ENCODE measurements around the gene PRSS2. TPM values are rescaled to one million over a fixed set of nuclear protein-coding genes. Genes with fewer than 3 reads are reported as not detected.
A peak's percentile ranks its signal among the peaks of the same experiment; 100 is the strongest.

Gene PRSS2
- total RNA-seq, 4 donors from 2014 or later = not detected

- intact Hi-C loops (cut with DNase I; ENCODE audit: low total_unique reads) = no loop called here
These were observed 26.9 kb downstream of the PRSS2 start for GRCh38 chr7:142797391-142798377.

GRCh38 chr7:142798451-142799436, 28.0 kb downstream of the PRSS2 start:
- DNase-seq = no peak
- Histone ChIP-seq H3K4me1 (peaks cover 0 to 17% (median 8%) of the 10 kb centered on the region in 4 donors), H3K36me3 (no peaks in the 10 kb centered on the region), H3K27me3 (peaks cover 59% of the 10 kb centered on the region), H3K4me3 (peak overlapping the region in 2 of 4 donors; percentile 29 to 44), H3K9me3 (no peaks in the 10 kb centered on the region), H3K27ac (peak overlapping the region; percentile 46 to 73 (median 62))
- intact Hi-C loops (cut with DNase I; ENCODE audit: low total_unique reads) (no loop called here), in situ Hi-C loops (cut with MboI; ENCODE audit: low pct_ligation_motif_present in 1 of 4, low pct_unique_long_range_greater_than_20kb in 1 of 4, low sequenced_read_pairs in 3 of 4) (loop anchor here in 1 of 4 donors (25.0 kb wide), 1 partner anchor 161 kb away; no protein-coding TSS in a partner anchor)
- 73 to 80% methylated on average over 7 to 11 of the region's 11 CpGs for WGBS, 2 donors (ENCODE audit: low coverage in 1 of 2)
- TF ChIP-seq EP300 (IDR thresholded peaks at IDR 0.05; ENCODE audit: low read depth) (no peak), CTCF (IDR thresholded peaks at IDR 0.05) (no peak), POLR2A (IDR thresholded peaks at IDR 0.05) (no peak)

More at GRCh38 chr7:142797391-142798377, 26.9 kb downstream of the PRSS2 start:
- Histone ChIP-seq H3K9me3 (no peaks in the 10 kb centered on the region), H3K4me3 (peak overlapping the region; percentile 4 to 44 (median 18)), H3K27ac (peak overlapping the region; percentile 46 to 73 (median 62)), H3K4me1 (peaks cover 0 to 17% (median 8%) of the 10 kb centered on the region in 4 donors), H3K36me3 (no peaks in the 10 kb centered on the region), H3K27me3 (peaks cover 59% of the 10 kb centered on the region)
- in situ Hi-C loops (cut with MboI; ENCODE audit: low pct_ligation_motif_present in 1 of 4, low pct_unique_long_range_greater_than_20kb in 1 of 4, low sequenced_read_pairs in 3 of 4) = loop anchor here in 1 of 4 donors (25.0 kb wide), 1 partner anchor 160 kb away; no protein-coding TSS in a partner anchor
- TF ChIP-seq POLR2AphosphoS5 (IDR thresholded peaks at IDR 0.05) = no peak
- TF ChIP-seq CTCF (IDR thresholded peaks at IDR 0.05) = no peak
- TF ChIP-seq POLR2A (IDR thresholded peaks at IDR 0.05) = no peak
- no peak for TF ChIP-seq EP300 (IDR thresholded peaks at IDR 0.05; ENCODE audit: low read depth)
- DNase-seq = no peak
- 8% methylated on average over 13 to 22 of the region's 33 CpGs for WGBS, 2 donors (ENCODE audit: low coverage in 1 of 2)

GRCh38 chr7:142799437-142799835, 28.7 kb downstream of the PRSS2 start:
- Histone ChIP-seq H3K4me3 (peak overlapping the region in 1 of 4 donors; percentile 0), H3K36me3 (no peaks in the 10 kb centered on the region), H3K27me3 (peaks cover 59% of the 10 kb centered on the region), H3K27ac (peak overlapping the region; percentile 13 to 73 (median 52)), H3K9me3 (no peaks in the 10 kb centered on the region), H3K4me1 (peaks cover 0 to 17% (median 8%) of the 10 kb centered on the region in 4 donors)
- DNase-seq = no peak
- in situ Hi-C loops (cut with MboI; ENCODE audit: low pct_ligation_motif_present in 1 of 4, low pct_unique_long_range_greater_than_20kb in 1 of 4, low sequenced_read_pairs in 3 of 4) = loop anchor here in 1 of 4 donors (25.0 kb wide), 1 partner anchor 162 kb away; no protein-coding TSS in a partner anchor
- WGBS, 2 donors (ENCODE audit: low coverage in 1 of 2) = 67 to 75% methylated on average over 3 of the region's 3 CpGs
- intact Hi-C loops (cut with DNase I; ENCODE audit: low total_unique reads) = no loop called here
- TF ChIP-seq CTCF (IDR thresholded peaks at IDR 0.05) (no peak), POLR2A (IDR thresholded peaks at IDR 0.05) (no peak), EP300 (IDR thresholded peaks at IDR 0.05; ENCODE audit: low read depth) (no peak), POLR2AphosphoS5 (IDR thresholded peaks at IDR 0.05) (no peak)

All from transverse colon (tissue), 4 donors.